Fibroblast of the aortic adventitia (primary cell): ENCODE data around the gene FAM237A. TPM values are rescaled to one million over a fixed set of nuclear protein-coding genes. Genes with fewer than 3 reads are reported as not detected.

Experiments used
- DNase-seq: peaks from one replicate; pipeline ENCODE4 v3.0.0-alpha.2; 2010; ENCODE audit warnings: low read depth
- H3K4me3 ChIP-seq: 2 replicates; pipeline ENCODE4 v1.5.1; 2011; ENCODE audit warnings: low read depth, mild to moderate bottlenecking, control low read depth, low read length, moderate library complexity
- total RNA-seq: library from RNA; depleted of rRNA; stranded (reverse); fragments of >200 nt; gene quantifications from 2 replicates; pipeline ENCODE4 v1.2.3, GENCODE V29; 2012; ENCODE audit warnings: low replicate concordance
- TF ChIP-seq, protein P1 (sequence below): IDR thresholded peaks from 2 replicates; pipeline ENCODE4 v1.5.1; 2011; ENCODE audit warnings: mild to moderate bottlenecking, low read length, control low read depth, inconsistent platforms; ENCODE audit not compliant: insufficient read depth

FAM237A gene
- total RNA-seq, 1 donor: not detected

DNA sequence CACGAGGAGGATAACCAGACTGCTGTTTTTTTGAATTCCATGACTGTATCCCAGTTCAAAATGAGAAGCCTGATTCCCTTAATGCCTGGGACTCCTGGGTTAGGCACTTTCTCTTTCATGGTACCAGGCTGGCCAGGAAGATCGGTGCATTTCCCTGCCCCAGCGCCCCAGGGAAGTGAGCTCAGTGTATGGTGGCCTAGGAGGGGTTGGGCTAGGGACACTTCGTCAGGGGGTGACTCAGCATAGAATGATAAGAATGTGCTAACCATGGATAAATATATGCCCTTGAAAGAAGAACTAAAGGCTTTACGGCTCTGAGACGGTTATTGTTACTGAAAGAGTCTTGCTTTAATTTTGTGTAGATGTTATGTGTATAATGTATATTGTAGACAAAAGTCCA is 27.5 kb upstream of the FAM237A start:
- DNase-seq: no peak
- no peak overlapping the region for H3K4me3 ChIP-seq
- TF ChIP-seq, protein P1, sequence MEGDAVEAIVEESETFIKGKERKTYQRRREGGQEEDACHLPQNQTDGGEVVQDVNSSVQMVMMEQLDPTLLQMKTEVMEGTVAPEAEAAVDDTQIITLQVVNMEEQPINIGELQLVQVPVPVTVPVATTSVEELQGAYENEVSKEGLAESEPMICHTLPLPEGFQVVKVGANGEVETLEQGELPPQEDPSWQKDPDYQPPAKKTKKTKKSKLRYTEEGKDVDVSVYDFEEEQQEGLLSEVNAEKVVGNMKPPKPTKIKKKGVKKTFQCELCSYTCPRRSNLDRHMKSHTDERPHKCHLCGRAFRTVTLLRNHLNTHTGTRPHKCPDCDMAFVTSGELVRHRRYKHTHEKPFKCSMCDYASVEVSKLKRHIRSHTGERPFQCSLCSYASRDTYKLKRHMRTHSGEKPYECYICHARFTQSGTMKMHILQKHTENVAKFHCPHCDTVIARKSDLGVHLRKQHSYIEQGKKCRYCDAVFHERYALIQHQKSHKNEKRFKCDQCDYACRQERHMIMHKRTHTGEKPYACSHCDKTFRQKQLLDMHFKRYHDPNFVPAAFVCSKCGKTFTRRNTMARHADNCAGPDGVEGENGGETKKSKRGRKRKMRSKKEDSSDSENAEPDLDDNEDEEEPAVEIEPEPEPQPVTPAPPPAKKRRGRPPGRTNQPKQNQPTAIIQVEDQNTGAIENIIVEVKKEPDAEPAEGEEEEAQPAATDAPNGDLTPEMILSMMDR: no peak

DNA sequence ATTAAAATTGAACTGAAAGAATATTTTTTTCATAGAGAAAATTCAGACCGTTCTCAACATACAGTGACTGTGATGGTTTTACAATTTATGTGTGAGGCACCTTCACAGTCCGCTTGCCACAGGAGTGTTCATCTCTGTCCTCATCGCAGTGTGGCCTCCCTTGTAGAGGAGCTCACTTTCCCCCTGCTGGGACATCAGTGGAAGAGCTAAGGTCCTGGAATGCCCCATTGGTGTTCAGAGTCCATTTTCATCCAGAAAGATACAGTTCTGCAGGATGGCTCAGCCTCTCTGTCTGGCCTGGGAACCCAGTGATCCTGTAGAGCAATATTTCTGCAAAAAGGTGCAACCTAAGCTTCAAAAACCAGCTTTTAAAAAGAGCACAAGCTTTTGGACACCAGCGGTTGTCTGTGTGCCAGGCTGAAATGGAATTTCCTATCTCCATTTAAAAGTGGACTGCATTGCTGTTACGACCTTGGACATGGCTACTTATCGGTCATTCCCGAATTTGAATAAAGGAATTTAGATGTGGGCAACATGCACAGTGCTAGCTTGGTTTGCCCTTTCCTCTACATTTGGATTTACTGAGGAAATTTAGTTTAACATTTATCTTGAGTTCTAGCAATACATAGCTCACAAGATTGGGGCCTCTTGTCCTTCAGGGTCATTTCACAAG is 26.7 kb upstream of the FAM237A start:
- TF ChIP-seq, protein P1: no peak
- no peak for DNase-seq
- no peak overlapping the region for H3K4me3 ChIP-seq

DNA sequence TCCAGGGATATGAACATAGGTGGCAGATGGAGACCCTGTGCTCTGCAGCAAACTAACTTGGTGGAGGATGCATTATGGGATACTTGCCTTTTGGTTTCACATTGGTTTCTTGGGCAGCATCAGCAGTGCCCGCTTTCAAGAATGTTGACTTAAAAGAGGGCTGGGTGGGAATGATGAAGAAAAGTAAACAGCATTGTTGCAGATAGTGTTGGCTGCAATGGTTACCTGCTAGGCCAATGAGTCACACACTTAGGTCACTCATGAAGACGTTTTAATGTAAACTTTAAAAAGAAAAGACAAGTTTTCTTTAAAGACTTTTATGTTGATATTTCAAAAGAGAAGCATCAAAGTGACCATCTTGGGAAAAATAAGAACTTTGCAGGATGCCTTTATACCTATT is 26.1 kb upstream of the FAM237A start:
- TF ChIP-seq, protein P1: no peak
- H3K4me3 ChIP-seq: no peak overlapping the region
- peak; percentile 3 for DNase-seq

DNA sequence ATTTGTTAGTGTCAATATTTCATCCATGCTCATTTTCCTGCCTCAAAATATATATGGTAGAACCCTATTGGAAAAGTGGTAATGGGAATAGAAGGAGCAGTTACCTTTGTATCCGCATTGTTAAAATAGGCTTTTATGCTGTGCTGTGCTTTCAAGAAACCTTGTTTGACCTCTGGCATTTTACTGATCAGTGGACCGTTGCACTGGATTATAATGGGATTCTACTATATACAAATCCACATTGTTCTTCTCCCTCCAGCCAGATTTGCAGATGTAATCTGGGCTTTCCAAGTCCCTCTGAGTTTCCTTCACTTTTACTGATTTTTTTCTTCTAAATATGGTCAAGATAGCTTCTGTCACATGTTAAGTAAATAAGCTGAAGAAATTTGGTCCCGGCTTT is 23.3 kb upstream of the FAM237A start:
- TF ChIP-seq, protein P1: no peak
- DNase-seq: no peak
- H3K4me3 ChIP-seq: no peak overlapping the region

DNA sequence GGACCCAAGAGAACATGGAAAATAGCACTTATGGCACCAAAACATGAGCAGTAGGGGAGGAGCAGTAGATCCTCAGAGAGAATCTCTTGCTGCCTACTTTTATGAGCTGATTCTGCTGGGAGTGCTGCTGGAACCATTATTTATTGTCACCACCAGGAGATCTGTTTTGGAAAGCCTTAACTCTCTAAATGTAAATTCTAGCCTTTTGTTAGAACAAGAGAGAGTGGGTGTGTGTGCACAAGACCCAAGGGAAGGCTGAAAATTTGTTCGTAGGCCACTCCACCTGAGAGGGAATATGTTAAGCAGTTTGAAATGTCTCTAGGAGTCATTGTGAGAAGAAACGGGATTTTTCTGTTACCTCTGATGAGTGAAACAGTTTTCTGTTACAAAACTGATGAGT is 16.2 kb upstream of the FAM237A start:
- H3K4me3 ChIP-seq: no peak overlapping the region
- TF ChIP-seq, protein P1: no peak
- DNase-seq: no peak

DNA sequence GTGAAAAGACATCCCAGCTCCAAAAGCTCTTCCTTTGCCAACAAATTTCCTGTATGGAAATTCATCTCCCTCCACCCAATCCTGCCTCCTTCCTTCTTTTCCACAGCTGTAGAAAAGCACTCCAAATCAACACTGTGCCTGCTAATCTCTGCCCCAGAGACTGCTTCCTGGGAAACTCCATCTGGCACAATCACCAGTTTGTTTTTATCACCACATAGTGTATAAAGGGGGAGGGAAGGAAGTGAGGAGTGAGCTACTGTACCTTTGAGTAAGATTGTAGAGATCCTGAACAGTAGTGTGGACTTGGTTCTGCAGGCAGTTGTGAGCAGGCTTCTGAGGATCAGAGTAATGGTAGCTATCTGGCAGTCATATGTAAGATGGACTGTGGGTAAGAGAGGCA is 14.7 kb upstream of the FAM237A start:
- no peak for DNase-seq
- TF ChIP-seq, protein P1: no peak
- H3K4me3 ChIP-seq: no peak overlapping the region

DNA sequence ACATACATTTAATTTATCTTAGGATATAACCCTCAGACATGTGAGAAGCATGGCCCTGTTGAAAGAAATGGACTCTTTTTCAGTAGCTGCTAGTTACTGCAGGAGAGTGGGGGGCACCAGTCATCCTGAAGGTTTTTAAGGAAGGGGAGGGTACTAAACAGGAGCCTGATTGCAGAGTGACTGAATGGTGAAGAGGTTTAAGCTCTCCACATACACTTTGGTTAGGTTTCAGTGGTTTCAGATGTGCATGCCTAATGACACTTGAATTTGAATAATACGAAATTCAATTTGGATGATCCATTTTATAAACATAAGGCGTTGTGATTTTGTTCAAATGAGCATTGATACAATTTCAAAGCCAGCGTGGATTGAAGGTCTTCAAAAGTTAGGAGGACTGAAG is 10.9 kb upstream of the FAM237A start:
- no peak for DNase-seq
- H3K4me3 ChIP-seq: no peak overlapping the region
- TF ChIP-seq, protein P1: no peak
